Head of caudate nucleus (tissue), 42 donors: ENCODE measurements around the gene MELTF.
"Not testable (repeated sequence)": the region's sequence is repeated elsewhere in the genome, so short reads cannot be mapped to it uniquely, and the experiment has no call there.

Source experiments
- DNase-seq, 42 donors: peaks; one replicate each; pipeline versions ENCODE4 v3.0.0 to v3.0.0-alpha.2; 2020 to 2021; ENCODE audit warnings: mixed read lengths in 7 of 42
- intact Hi-C: fragments of 100-400 bp; cut with DNase I; formaldehyde crosslinking; loops from one replicate; pipeline ENCODE4 v1.15.0; 2022

MELTF gene

DNA sequence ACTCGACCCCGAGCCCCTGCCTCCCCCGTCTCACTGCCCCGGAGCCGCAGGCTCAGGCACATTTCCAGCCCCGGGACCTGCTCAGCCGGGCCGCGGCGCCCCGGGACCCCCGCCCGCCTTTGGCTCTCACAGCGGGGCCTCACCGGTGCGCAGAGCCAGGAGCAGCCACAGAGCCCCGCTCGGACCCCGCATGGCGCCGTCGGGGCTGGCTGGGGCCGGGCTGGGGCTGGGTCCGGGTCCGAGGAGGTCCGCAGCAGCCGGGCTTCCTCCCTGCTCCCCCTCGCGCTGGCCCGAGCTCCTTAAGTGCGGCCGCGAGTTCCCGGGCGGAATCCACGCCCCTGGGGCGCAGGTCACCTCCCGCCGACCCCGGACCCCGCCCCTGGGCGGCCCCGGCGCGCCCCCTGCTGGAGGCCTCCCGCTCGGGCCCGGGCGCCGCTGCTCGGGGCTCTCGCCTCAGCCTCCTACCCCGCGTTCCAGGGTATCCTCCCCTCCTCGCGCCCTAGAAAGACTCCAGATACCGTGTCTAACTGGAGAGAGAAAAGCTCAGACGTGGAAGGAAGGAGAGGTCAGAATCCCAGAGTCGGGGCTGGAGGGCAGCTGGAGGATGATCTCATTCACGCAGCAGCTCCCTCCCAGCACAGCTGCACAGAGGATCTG lies at the start of gene MELTF:
Gene MELTF, minus strand, starts transcription at position 307 of the 657 bp plus-strand sequence. Its CDS starts 115 bp downstream, at position 192.
- intact Hi-C loops: no loop called here
- peak in 36 of 42 donors; percentile 15 to 77 (median 42) for DNase-seq

DNA sequence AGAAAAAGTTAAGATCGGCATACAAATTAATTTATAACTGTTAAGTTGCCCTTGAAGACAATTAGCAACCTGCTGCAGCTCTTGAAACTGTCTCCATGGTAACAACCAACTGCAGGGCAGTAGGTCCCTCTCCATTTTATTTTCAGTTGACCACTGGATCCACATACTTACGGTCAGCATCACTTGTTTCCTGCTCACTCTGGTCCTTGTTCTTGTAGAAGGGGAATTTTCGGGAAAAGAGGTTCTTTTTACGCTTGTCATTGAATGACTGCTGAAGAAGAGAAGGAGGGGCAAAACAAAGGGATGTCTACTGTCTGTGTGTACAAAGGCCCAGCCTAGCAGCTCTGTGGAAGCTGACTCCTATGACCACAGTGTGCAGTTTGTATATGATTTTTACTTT lies 46.8 kb upstream of the MELTF start:
- peak in 1 of 42 donors; percentile 18 for DNase-seq
- intact Hi-C loops: no loop called here

- DNase-seq: no peak
- intact Hi-C loops: no loop called here
These were observed 38.5 kb upstream of the MELTF start for GRCh38 chr3:197068077-197068476.

DNA sequence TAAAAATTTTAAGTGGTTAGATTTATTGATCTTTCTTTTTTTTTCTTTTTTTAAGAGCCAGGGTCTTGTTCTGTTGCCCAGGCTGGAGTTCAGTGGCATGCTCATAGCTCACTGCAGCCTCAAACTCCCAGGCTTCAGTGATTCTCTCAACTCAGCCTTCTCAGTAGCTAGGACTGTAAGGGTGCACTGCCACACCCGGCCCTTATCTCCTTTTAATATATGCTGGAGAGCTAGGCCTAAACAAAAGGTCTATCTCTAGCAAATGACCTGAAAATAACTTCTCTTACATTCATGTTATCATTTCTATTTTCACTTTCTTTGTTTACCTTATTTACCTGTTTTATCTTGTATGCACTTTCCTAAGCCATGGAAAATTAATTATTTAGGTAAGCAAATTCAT lies 35.2 kb upstream of the MELTF start:
- intact Hi-C loops: no loop called here

GRCh38 chr3:197062446-197062845 lies 32.8 kb upstream of the MELTF start:
- no peak for DNase-seq
- intact Hi-C loops: no loop called here

More for the DNA sequence above, 35.2 kb upstream of the MELTF start:
- DNase-seq: no peak

GRCh38 chr3:197051637-197052036 lies 22.0 kb upstream of the MELTF start:
- intact Hi-C loops, DNase-seq: not testable (repeated sequence)

DNA sequence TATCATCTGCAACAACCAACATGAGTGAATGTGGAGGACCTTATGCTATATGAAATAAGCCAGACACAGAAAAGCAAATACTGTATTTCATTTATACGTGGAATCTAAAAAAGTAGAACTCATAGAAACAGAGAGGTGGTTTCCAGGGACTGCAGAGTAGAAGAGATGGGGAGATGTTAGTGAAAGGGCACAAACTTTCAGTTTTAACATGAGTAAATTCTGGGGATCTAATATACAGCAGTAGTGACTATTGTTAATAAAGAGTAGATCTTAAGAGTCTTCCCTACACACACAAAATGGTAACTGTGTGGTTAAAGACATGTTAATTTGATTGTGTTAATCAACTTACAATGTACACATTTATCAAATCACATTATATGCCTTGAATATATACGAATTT lies 20.9 kb upstream of the MELTF start:
- intact Hi-C loops: no loop called here
- DNase-seq: no peak

DNA sequence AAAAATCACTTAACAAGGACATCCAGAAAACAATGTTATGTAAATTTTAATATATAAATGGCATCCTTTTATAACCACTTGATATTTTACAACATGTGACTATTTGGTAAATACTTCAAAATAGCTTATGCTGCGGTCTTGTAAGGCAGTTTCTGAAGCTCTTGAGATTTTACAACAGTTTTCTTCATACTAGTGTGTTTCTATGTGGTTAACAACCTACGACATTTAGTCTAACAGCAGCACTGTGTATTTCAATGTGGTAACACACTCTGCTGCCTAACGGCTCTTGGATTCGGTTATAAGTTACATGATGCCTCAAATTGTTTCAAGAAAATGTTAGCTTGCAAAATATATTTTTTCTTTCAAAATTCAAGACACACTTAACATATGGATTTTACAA lies 12.9 kb upstream of the MELTF start:
- intact Hi-C loops: no loop called here
- DNase-seq: no peak

DNA sequence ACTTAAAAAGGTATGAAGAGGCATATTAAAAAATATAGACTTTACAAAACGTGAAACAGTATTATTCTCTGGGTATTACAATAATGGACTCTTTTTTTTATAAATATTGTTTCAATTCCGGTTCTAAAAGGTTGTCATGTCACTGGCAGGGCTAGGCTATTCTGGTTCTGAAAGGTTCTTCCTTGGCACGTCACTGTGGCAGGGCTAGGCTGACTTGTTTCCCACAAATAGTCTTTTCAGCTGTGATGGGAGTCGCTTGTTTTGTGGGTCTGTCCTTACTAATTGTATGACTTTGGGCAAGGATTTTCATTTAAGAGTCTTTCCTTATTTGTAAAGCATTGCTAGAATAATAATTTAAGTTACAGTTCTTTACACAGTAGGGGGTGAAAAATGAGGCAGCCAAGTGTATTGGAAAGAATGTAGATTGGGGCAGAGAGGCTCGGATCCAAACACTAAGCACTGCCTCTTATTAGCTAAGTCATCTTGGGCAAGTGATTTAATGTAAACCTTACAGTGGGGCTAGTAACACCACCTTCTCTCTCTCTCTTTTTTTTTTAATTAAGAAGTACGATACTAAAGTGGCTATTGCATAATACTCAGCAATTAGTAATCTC lies 12.4 kb upstream of the MELTF start:
- intact Hi-C loops: no loop called here
- peak in 1 of 42 donors; percentile 36 for DNase-seq

DNA sequence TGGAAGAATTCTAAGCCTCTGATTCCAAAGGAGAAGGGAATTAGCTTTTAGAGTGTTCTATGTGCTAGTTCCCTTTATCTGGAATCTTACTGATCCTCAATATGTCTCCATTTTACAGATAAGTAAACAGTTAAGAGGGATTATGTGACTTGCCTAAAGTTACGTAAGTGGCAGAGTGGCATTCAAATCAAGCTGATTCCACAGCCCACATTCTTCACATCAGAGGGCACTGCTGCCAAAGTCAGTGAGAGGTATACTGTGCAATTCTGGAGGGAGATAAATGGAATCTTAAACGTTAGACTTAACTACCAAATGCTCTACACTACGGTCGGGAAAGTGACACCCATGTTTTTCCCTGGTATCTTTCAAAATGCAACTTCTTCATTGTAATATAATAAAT lies 11.0 kb upstream of the MELTF start:
- intact Hi-C loops: no loop called here
- DNase-seq: peak in 2 of 42 donors; percentile 35 to 44

- intact Hi-C loops: no loop called here
- peak in 1 of 42 donors; percentile 34 for DNase-seq
These were observed 9.3 kb upstream of the MELTF start for GRCh38 chr3:197038679-197039462.

- intact Hi-C loops: no loop called here
- peak in 1 of 42 donors; percentile 35 for DNase-seq
These were observed 6.0 kb upstream of the MELTF start for GRCh38 chr3:197035577-197035976.

DNA sequence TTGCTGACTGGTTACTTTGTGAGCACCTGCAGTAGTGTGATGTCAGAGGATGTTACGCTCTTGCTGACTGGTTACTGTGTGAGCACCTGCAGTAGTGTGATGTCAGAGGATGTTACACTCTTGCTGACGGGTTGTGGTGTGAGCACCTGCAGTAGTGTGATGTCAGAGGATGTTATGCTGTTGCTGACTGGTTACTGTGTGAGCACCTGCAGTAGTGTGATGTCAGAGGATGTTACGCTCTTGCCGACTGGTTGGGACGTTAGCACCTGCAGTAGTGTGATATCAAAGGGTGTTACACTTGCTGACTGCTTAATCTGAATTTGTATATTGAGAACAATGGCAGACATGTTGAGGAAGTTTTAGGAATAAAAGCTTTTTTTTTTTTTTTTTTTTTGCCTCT lies 5.2 kb upstream of the MELTF start:
- intact Hi-C loops: not testable (repeated sequence)

GRCh38 chr3:197033764-197034163 lies 4.1 kb upstream of the MELTF start:
- DNase-seq, intact Hi-C loops: not testable (repeated sequence)

More for the DNA sequence above, 5.2 kb upstream of the MELTF start:
- peak in 1 of 42 donors; percentile 33 for DNase-seq

- intact Hi-C loops: no loop called here
- DNase-seq: peak in 21 of 42 donors; percentile 24 to 79 (median 48)
These were observed 2.0 kb upstream of the MELTF start for GRCh38 chr3:197031315-197032285.

- intact Hi-C loops: no loop called here
These were observed 1.0 kb upstream of the MELTF start for GRCh38 chr3:197030379-197031314.

DNA sequence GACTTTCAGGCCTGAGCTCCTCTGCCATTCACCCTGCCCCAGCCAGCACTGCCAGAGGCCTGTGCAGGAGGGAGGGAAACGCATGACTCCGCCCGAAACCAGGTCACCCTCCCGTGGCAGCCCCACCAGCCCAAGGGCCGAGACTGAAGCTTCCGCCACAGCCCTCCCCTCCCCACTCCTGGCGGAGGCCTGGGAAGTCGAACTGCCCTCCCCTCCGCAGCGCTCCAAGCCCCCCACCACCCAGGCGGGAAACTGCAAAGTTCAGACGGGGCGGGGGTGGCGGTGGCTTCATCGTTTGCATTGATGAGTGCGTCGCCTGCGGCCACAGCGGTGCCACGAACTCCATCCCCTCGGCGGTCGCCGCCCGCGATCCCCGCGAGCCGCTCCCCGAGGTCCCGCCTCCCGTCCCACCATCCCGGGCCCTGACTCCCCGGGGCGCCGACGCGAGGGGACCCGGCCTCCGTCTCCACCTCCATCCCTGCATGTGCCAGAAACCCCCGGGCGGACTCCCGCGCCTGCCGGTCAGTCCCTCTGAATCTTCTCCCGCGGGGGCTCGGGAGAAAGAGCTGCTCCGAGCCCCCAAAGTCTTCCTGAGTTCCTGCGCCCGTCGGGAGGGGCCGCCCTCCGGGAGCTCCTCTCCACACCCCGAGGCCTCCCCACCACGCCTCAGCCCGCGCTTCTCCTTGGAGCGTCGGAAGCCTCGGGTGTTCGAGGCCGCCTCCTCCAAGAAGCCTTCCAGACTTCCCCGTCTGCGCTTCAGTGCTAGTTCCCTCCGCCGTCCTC lies 698 bp downstream of the MELTF start:
- intact Hi-C loops: no loop called here

More at GRCh38 chr3:197030379-197031314, 1.0 kb upstream of the MELTF start:
- DNase-seq: peak in 6 of 42 donors; percentile 15 to 43 (median 30)

More for the DNA sequence above, 698 bp downstream of the MELTF start:
- DNase-seq: peak in 7 of 42 donors; percentile 5 to 46 (median 23)
